GM21529 (cell line): ENCODE measurements around the gene KRCC1.
"Not testable (repeated sequence)": the region's sequence is repeated elsewhere in the genome, so short reads cannot be mapped to it uniquely, and the experiment has no call there.

Source experiments
- ATAC-seq: cut with Tn5 transposase; IDR thresholded peaks from one replicate; pipeline ENCODE4 v1.9.1; 2021; ENCODE audit not compliant: unreplicated experiment

Gene KRCC1

DNA sequence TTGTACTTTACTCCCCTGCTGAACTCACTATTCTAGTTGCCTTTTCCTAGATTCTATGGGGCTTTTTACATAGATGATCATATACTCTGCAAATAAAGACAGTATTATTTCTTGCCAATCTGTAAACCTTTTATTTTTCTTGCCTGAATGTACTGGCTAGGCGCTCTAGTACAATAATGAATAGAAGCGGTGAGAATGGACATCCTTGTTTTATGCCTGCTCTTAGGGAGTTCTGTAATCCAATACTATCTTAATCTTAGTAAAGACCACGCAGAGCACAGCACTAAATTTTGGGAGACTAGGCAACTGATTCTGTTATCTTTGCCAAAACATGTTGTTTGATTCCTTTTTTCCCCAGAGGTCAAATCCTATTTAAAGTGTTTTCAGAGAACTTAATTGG, 7.0 kb downstream of the KRCC1 start:
- ATAC-seq: no peak

DNA sequence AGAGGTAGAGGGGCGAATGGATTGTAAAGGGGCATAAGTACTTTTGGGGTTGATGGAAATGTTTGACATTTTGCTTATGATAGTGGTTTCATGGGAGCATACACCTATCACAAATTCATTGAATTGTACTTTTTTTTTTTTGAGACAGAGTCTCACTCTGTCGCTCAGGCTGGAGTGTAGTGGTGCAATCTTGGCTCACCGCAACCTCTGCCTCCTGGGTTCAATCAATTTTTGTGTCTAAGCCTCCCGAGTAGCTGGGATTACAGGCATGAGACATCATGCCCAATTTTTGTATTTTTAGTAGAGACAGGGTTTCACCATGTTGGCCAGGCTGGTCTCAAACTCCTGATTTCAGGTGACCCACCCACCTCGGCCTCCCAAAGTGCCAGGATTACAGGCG, 10.0 kb downstream of the KRCC1 start:
- ATAC-seq: not testable (repeated sequence)

DNA sequence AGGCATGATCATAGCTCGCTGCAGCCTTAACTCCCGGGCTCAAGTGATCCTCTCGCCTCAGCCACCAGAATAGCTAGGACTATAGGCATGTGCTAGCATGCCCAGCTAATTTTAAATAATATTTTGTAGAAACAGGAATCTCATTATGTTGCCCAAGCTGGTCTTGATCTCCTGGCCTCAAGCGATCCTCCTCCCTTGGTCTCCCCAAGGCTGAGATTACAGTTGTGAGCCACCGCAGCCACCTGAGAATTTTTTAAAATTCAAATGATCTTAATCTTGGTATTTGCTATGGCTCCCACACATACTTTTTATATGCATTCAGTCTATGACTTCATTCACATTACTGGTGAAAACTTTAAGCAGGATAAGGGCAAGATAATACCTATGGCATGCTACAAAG, 13.1 kb downstream of the KRCC1 start:
- no peak for ATAC-seq

DNA sequence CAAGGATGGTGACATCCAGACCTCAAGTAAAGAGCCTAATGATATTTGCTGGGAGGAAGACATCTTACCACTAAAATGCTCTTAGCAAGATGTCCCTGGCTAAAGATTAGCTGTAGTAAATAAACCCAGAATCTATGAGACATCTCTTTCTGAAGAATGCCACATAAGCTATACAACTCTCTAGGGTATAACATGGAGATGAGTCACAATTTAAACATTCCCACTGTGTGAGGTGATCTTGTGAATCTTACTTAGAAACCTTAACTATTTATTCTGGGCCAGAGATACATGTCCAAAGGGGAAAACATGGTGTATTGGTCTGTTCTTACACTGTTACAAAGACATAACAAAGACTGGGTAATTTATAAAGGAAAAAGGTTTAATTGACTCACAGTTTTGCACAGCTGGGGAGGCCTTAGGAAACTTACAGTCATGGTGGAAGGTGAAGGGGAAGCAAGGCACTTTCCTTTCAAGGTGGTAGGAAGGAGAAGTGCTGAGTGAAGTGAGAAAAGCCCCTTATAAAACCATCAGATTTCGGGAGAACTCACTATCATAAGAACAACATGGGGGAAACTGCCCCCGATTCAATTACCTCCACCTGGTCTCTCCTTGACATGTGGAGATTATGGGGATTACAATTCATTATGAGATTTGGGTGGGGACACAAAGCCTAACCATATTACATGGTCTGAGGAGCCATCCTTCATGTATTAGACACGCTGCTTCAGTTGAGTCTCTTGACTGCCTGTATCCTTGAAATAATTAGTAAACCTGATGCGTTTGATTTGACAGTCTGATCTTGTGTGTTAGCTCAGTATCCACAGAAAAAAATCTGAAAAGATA, 17.1 kb downstream of the KRCC1 start:
- no peak for ATAC-seq

DNA sequence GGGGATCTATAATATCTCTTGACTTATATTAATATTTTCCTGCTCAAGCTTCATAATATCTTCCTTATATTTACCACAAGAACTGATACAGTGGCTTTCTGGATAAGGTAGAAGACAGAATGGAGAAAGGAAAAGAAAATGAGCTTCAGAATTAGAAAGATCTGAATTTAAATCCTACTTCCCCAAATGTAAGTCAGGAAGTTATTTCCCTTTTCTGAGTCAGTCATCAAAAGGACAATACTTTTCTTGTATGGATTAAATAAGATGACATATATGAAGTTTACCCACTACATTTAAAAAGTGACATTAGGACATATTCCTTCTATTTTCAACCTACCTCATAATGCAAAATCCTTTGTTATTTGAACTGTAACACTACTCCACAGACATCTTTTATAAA, 19.0 kb downstream of the KRCC1 start:
- ATAC-seq: no peak

DNA sequence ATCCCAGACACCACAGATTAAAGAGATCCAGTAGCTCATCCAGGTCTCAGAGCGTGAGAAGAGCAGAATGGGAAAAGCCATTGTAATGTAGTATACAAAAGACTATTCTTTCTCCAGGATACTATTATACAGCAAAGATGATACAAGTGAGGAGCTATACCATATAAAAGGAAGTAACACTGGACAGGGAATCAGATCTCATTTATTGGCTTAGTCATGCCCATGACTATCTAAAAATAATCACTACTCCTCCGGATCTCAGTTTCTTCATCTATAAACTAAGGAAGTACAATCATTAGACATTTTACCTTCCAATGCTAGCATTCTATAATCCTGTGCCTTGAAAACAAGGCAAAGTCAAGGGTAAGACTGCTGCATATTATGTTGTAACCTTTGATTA, 19.4 kb downstream of the KRCC1 start:
- no peak for ATAC-seq

DNA sequence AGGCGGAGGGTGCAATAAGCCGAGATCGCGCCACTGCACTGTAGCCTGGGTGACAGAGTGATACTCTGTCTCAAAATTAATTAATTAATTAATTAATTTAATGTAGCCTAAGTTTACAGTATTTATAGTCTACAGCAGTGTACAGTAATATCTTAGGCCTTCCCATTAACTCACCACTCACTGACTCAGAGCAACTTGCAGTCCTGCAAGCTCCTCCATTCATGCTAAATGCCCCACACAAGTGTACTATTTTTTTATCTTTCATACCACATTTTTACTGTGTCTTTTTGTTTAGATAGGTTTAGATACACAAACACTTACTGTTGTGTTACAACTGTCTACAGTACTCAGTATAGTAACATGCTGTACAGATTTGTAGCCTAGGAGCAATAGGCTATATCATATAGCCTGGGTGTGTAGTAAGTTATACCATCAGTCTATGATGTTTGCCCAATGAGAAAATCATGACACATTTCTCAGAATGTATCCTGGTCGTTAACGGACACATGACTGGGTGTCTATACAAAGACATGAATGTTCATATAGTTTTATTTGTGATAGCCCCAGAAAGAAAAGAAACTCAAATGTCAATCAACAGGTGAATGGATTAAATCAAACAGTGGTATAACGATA, 23.4 kb downstream of the KRCC1 start:
- no peak for ATAC-seq

DNA sequence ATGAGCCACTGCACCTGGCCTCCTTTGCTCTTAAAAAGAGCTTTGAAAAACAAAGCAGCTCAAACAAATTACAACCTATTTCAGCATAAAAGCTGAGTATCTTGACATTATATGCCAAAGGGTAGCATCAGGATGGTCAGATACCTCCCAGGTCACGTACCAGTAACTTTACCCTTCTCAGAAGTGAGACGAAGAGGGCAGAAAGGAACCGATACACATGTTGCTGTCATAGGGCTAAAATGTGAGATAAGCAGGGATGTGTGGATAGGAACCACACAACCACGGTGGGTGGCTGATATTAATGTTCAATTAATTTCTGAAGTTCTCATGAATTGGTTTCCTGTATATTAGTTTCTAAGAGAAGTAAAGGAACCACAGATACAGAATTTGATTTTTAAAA, 26.7 kb downstream of the KRCC1 start:
- no peak for ATAC-seq

DNA sequence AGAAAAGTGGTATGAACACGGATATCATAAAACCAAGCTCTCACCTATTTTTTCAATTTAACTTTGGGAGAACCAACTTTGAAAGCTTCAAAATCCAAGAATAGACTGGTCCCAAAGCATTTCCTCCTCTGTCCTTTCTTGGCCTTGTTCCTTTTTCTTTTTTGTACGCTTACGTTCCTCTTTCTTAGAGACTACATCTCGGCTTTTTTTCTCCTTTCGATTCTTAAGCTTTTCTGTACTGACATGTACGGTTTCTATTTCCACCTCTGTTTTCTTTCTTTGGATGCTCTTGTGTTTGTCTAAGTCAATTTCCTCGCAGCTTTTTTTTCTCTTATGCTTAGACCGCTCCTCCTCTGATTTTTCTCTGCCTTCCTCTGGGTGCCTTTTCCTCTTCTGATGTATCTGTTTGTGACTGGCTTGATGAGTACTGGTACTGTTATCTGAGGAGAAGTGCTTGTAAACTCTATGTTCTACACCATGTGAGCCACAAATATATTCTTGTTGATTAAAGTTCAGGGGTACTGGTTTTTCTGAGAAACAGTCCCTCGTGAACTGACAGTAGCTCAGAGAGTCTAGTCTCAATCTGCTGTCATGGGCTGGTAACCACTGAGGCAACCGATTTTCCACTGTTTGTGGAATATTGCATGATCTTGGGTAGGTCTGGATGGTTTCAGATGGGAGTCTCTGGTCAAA, 27.7 kb downstream of the KRCC1 start:
- no peak for ATAC-seq

DNA sequence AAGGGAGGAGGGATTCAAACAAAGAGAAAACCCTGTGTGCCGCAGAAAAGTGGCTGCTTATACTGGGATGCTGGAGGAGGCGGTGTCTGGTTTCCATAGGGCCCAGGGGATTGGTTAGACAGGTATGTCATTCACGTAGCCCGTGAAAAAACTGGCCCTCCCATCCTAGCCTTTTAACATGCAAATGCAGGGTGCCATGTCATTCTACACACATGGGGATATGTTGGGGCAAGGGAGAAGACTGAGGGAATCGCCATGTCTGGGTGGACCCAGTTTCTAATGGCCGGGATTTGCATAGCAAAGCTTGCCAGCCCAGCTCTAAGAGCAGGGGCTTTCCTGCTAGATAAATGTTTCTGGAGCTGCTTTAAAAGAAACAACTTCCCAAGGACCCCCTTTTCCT, 31.1 kb downstream of the KRCC1 start:
- ATAC-seq: no peak

DNA sequence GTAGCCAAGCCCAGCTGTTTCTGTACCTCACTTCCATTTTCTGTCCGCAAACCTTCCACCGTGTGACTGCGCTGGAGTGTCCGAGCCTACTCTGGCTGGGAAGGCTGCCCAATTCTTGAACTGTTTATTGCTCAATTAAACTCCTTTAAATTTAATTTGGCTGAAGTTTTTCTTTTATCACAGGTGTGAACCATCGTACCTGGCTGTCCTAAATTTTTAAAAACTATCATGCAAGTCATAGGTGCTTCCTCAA, 33.0 kb downstream of the KRCC1 start:
- ATAC-seq: no peak

DNA sequence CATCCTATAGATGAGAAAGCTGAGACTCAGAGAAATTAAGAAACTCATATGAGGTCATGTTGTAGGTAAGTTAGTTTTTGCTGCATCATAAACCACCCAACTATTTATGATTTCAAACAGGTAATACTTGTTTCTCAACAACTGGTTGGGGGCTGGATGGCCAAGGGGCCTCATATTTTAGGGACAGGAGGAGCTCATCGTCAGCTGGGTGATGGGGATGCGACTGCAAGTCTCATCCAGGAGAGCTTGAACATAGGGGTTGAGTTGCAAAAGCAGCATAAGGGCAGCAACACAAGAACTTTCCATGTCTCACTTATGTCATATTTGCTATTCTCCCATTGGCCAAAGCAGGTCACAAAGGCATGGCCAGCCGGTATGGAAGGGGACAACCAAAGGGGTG, 35.6 kb downstream of the KRCC1 start:
- no peak for ATAC-seq

DNA sequence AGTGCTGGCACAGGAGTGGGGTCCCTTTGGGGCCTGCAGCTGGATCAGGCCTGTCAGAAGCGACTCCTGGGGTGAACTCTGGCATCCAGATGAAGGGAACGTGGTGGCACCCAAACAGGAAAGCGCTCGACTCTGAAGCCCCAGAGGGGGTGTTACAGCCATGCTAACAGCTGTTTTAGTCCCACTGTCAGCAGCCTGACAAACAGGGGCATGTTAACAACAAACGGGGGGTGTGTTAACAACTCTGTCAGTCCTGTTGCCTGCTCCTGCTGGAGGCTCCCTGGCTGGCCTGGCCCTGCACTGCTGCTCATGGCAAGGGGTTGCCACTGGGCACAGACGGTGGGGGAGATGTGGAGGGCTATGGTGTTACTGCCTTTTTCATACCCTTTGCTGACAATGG, 36.7 kb downstream of the KRCC1 start:
- ATAC-seq: no peak

DNA sequence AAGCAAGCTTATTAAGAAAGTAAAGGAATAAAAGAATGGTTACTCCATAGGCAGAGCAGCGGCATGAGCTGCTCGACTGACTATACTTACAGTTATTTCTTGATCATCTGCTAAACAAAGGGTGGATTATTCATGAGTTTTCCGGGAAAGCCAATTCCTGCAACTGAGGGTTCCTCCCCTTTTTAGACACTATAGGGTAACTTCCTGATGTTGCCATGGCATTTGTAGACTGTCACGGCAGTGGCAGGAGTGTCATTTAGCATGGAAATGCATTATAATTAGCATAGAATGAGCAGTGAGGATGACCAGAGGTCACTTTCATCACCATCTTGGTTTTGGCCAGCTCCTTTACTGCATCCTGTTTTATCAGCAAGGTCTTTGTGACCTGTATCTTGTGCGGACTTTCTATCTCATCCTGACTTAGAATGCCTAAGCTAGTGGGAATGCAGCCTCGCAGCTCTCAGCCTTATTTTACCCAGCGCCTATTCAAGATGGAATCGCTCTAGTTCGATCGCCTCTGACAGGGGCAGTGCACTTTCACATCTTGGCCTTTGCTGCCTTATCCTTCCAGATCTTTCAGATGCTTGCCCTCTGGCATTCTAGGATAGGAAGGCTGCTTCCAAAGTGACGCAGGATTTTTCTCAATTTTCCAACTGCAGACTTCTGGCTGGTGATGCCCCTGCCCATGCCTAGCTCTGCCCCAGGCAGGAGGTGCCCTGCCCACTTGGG, 37.3 kb downstream of the KRCC1 start:
- not testable (repeated sequence) for ATAC-seq

DNA sequence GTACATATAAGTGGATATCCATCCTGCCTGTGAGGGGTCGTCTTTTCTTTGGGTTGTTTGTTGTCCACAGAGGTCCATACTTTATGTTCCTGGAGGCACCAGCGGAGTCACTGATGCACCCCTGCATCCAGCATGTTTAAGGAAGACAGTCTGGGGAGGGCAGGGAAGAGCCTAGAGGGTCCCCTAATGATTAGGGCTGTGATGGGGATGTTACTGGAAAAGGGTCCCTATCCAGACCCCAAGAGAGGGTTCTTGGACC, 37.9 kb downstream of the KRCC1 start:
- ATAC-seq: not testable (repeated sequence)

DNA sequence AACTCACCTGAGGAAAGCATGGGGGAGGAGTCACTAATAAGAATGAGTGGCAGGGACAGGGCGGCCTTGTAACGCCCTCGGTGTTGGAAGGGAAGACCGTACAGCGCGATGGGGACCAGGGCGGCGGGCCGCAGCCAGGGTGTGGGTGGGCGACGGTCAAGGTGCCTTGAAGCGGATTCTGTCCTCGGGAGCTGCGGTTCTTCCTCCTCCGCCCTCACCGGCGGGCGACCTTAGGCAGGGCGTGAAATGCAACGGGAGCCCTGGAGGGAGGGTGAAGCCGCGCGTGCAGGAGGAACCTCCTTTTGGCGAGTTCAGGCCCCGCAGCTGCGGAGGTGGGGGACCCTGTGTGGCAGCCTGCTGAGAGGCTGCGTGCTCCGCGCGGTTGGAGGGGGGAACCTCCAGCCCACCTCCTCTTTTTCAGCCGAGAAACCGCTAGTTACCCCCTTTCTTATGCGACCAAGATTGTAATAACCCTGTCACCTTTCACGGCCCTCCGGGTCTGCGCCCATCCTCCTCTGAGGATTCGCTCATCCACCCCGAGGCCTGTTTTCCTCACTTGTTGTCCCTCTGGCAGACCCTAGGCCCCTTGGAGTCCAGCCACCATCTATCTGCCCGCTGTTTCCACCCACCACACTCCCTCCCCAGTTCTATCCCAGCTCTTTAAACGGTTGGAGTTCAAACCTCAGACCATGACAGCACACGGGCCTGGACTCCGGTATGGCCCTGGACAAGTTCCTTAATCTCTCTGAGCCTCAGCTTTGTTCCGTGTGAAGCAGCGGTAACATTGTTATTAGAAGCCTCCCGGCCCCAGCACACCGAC, 38.4 kb downstream of the KRCC1 start:
- ATAC-seq: peak; percentile 57

DNA sequence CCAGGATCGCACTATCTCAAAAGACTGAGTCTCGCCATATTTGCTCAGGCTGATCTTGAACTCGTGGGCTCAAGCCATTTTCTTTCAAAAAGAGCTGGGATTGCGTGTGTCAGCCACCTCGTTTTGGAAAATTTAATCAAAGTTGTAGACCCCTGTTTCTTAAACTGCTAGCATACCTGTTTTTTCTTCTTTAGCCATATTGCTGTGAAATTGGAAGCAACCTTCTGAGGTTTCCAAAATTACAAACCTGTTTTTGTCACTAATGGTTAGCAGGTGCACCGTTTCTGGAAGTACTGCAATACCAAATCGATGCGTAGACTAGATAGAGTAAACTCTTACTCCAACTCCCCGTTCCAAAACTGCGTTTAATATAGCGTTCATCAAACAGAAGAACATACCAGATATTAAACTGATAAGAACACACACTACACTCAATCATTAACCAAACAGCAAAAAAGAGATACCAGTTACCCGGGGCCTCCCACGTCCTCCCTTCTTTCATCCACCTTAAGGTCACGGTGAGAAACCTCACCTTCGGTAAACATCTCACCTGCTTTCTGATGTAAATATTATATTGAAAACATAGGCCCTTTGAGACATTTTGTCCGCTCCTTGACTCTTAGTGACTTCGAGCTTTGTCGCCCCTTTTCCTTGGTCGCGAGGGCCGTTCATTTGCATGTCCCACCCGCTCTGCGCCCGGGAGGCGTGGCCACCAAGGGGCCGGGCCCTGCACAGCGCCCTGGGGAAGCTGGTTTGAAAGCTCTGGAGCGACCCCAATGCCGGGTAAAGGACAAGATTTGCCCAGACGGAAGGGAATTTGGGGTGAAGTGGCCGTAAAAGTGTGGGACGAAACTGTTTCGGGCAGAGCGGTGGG, 39.3 kb downstream of the KRCC1 start, which contains the start of gene RNU2-63P:
TSS of gene RNU2-63P (minus strand) at position 462 of the 874 bp plus-strand sequence.
- ATAC-seq: peak; percentile 80

DNA sequence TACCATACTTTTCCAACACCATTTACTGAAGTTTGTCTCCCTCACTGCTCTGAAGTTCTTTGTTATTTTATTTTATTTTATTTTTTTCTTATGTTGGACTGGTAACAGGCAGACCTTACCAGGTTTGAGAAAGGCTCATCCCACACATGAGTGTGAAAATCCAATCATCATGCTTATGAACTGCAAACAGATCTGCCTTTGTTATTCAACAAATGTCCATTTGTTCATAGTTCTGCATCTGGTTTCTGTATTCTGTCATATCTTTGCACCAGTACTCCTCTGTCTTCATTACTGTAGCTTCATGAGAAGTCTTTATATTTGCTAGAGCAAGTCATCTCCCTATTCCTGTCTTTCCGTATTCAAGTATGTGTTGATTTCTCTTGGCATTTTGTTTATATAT, 44.6 kb downstream of the KRCC1 start:
- ATAC-seq: no peak

DNA sequence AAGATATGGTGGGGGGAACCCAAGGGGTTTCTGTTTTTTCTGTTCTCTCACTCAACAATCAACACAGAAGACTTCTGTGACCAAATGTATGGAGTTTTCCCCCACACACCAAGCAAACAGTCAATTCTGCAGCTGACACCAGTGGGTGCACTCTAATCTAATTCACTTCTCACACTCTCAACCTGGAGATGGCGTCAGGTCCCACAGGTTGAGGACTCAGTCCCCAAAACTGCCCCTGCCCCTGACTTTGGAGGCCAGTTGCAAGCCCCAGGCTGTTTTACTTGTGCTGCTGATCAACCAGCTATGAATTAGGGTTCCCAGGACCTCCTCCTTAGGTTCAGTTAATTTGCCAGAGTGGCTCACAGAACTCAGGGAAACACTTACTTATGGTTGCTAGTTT, 45.4 kb downstream of the KRCC1 start:
- no peak for ATAC-seq

DNA sequence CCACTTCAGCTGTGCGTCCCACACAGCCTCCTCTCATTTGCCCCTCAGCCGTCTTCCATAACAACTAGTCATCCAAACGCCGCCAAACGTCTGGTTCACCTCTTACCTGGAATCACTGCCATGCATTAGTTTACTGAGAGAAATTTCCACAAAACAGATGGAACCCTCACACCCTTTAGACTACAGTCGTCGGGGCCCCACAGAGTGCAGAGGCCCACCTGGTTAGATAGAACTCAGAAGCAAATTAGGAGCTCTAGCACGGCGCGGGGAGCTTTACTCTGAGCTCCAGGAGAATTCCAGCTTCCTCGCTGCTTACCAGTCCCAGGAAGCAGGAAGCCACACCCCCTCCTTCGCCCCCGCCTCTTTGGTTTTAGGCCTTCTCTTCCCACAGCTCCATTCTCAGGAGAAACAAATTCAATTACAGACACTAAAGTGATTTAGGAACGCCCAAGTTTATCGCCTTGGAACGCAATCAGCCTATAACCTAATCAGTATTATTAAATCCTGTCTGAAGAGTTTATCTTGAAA, 48.6 kb downstream of the KRCC1 start:
- ATAC-seq: no peak
